GM18517 (cell line): ENCODE measurements around the gene ARF5.

Experiments
- ATAC-seq: cut with Tn5 transposase; IDR thresholded peaks from one replicate; pipeline ENCODE4 v1.9.1; 2021; ENCODE audit warnings: mild to moderate bottlenecking, moderate library complexity; ENCODE audit not compliant: unreplicated experiment

ARF5 gene

GRCh38 chr7:127635659-127636285, 47.6 kb downstream of the ARF5 start:
- ATAC-seq, result no peak

- no peak for ATAC-seq
Observed at GRCh38 chr7:127638197-127638596, 50.0 kb downstream of the ARF5 start.
